CD4-positive, alpha-beta T cell treated with Interleukin-1 beta for 1 hour (primary cell): ENCODE measurements around the gene IL36A.

Experiments
- DNase-seq, 2 donors: peaks; one replicate each; pipeline ENCODE4 v3.0.0-alpha.2; 2020 to 2022

Gene IL36A

DNA sequence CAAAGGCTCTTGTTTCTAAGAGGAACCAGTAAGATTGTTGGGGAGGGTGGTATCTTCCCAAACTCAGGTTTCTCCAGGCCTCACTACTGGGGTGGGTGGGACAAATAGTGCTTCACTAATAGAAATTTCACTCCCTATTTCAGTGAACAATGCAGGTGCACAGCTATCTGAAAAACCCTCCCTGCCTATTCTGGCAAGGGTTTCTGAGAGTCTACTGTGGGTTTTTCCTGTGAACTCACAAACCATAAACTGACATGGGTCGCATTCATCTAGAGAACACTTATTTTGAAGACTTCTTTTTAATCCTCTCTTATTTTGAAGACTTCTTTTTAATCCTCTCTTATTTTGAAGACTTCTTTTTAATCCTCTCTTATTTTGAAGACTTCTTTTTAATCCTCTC is 4.4 kb downstream of the IL36A start:
- no peak for DNase-seq

DNA sequence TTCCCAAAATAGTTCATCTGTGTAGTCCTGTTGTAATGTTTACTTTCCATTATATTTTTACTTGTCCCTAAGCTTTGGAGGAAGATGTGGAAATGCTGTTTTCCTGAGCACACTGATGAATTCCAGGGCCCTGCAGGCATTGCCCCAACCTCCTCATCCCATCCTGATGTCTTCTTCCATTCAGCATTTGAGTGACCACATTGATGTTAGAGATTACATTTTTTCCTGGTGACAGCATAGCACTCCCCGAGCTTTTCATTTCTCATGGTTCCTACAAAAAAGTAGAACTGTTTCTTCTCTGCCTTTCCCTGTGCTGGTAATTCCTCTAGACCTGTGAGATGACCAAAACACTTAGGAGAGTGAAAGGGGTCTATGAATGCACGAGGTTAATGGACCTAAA is 4.8 kb downstream of the IL36A start:
- DNase-seq: no peak

GRCh38 chr2:113011108-113011507 is 5.8 kb downstream of the IL36A start:
- DNase-seq: no peak

DNA sequence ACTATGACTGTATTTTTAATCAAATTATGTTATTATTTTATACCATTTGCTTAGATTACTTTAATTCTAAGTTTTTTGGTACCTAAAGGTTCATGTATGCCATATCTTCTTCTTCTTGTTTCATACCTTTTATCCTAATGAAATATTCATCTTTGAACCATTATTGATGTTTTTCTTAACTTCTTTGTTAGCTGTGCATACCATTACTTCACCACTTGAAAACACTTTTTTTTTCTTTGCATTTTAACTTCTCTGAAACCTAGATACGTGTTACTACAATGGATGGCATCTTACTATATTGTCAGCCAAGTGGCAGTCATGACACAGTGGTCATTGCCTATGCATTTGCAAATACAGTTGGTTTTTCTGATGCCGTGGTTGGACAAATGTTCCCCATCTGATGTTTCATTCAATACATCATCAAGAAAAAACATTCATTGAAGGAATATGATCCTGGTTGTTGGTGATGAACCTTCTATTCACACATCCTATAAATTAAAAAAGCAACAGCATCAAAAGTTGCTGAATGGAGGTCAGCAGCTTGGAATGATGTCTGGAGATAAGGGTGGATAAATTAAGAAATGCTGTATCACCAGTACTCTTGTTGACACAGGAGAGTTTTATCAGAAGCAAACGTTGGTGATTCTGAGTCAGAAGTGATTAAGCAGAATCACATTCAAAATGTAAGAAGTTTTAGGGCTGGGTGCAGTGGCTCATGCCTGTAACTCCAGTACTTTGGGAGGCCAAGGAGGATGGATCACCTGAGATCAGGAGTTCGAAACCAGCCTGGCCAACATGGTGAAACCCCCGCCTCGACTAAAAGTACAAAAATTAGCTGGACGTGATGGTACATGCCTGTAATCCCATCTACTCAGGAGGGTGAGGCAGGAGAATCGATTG is 7.4 kb downstream of the IL36A start:
- DNase-seq: no peak

GRCh38 chr2:113013336-113013661 is 8.0 kb downstream of the IL36A start:
- DNase-seq: no peak

DNA sequence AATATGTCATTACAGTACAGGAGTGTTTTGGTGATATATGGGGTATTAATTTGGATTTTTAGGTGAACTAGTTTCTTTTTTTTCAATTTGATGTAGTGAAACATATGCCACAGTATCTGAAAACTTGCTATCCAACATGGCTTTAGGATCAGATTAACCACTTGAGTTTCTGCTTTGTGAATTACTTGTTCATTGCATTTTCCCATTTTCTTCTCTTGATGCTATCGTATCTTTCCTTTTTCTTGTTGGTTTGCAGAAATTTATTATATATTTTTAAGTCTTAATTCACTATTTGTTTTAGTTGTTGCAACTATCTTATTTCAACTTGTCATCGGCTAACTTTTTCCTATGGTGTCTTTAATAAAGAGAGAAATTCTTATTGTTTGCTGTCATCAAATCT is 8.8 kb downstream of the IL36A start:
- DNase-seq: no peak

GRCh38 chr2:113015042-113015441 is 9.8 kb downstream of the IL36A start:
- no peak for DNase-seq

- no peak for DNase-seq
Observed at GRCh38 chr2:113015655-113016054, 10.4 kb downstream of the IL36A start.

GRCh38 chr2:113018509-113018908 is 13.2 kb downstream of the IL36A start:
- no peak for DNase-seq

DNA sequence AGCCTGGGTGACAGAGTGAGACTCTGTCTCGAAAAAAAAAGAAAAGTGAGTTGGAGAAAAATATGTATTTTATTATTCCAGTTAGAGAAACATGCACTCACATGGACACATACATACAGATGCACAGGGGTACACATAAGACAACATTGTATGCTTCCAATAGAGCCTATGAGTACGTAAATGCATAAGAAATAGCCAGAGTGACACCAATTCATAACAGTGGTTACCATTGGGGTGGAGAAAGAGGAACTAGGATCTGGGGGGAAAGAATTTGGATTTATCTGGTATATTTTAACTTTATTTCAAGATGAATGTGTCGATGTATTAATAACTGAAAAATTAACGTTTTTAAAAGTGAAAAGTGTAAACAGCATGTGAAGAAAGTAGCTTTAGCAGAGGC is 16.1 kb downstream of the IL36A start:
- no peak for DNase-seq

DNA sequence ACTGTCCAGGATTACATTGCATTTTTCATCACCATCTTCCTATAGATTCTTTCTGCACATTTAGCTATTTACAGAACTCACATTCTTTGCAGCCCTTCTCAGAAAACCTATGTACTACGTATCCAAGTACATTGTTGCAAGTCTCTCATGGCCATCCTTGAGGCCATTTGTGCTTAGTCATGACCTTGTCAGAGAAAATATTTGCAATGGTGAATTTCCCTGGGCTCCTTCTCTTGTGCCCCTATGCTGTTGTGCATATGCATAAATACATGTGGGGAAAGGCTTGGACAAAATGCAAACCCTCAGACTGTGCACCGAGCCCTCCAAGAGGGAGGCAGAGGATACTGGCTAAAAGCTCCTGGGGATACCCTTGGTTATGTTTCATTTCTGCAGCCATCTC is 19.5 kb downstream of the IL36A start:
- no peak for DNase-seq

DNA sequence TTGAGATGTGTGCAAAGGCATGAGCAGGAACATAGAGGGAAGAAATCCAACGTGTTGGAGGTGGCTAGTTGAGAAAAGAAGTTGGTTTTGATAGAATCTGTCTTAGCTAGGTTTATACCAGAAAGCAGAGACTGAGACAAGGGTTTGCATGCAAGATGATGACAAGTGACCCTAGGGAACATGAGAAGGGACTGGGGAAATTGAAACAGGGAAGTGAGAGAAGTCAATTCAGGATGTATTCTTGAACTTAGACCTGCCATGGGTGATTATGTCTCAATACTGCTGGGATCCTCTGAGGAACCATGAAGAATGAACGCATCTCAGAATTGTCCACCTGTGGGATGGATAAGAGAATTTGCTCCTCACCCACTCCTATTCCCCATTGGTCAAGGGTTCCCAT is 20.5 kb downstream of the IL36A start:
- no peak for DNase-seq

DNA sequence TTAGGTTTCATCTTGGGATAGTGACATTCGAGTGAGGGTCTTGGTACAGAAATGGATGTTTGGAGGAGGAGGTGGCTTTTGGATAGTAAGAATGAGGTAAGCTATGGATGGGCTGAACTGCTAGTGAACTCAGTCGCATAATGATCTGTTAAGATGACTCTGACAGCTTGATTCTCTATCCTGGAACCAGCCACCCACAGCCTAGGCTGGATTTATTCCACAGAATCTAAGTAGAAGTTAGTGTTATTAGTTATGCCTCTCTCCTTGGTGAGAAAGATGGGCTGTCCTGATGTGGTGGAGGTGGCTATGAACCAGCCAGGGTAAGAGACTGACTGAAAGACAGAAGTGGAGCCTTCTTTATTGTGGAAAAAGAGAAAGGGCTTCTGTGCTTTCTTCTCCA is 22.4 kb downstream of the IL36A start:
- DNase-seq: no peak

GRCh38 chr2:113028112-113028511 is 22.9 kb downstream of the IL36A start:
- DNase-seq: no peak

GRCh38 chr2:113032737-113033136 is 27.5 kb downstream of the IL36A start:
- no peak for DNase-seq

- DNase-seq: no peak
Observed at GRCh38 chr2:113034016-113034415, 28.8 kb downstream of the IL36A start.

- no peak for DNase-seq
Observed at GRCh38 chr2:113036763-113037162, 31.5 kb downstream of the IL36A start.

- DNase-seq: no peak
Observed at GRCh38 chr2:113038291-113038690, 33.0 kb downstream of the IL36A start.

DNA sequence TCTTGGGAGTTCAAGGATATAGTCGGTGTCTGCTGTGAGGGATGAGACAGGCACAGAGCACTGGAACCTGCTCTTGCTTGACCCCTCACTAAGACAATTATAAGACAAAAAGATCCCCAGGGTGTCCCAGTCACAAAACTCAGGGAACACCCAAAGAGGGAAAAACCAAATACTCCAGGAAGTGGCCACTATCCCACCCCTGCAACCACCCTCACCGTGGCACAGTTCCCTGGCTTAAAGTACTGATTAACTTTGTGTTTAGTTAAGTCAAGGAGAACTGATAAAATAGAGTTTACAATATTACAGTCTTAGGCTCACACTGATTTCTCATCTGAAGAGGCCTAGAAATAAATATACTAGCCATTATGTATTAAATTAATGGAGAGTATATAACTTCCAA is 33.9 kb downstream of the IL36A start:
- DNase-seq: no peak

- DNase-seq: no peak
Observed at GRCh38 chr2:113039719-113040118, 34.5 kb downstream of the IL36A start.

DNA sequence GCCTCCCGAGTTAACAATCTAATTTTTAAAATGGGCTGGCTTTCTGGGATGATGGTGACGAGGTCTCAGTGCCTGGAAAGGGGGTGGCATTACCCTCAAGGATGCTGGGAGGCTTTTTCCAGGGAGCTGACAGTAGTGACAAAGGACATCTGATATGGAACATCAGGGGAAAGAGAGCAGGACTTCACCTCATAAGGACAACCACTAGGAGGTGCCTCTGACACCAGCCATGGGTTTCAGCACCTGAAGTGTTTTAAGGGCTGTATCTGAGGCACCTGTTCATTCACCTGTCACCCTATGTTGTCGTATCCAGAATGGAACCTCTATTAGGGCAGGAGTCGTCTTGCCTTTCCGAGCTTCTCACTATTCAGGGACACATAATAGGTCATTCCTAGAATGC is 36.6 kb downstream of the IL36A start:
- no peak for DNase-seq

- DNase-seq: no peak
Observed at GRCh38 chr2:113046465-113046864, 41.2 kb downstream of the IL36A start.

- DNase-seq: no peak
Observed at GRCh38 chr2:113050921-113051895, 45.9 kb downstream of the IL36A start.

GRCh38 chr2:113052396-113052917 is 47.2 kb downstream of the IL36A start, which contains the start of gene IL36B:
TSS of gene IL36B (minus strand) at chr2:113052867.
- no peak for DNase-seq
